HG02642 (cell line): ENCODE measurements around the gene NPFF.
"Not testable (repeated sequence)": the region's sequence is repeated elsewhere in the genome, so short reads cannot be mapped to it uniquely, and the experiment has no call there.

Experiments used
- ATAC-seq: cut with Tn5 transposase; IDR thresholded peaks from one replicate; pipeline ENCODE4 v1.9.1; 2021; ENCODE audit warnings: mild to moderate bottlenecking; ENCODE audit not compliant: unreplicated experiment, poor library complexity

NPFF gene

DNA sequence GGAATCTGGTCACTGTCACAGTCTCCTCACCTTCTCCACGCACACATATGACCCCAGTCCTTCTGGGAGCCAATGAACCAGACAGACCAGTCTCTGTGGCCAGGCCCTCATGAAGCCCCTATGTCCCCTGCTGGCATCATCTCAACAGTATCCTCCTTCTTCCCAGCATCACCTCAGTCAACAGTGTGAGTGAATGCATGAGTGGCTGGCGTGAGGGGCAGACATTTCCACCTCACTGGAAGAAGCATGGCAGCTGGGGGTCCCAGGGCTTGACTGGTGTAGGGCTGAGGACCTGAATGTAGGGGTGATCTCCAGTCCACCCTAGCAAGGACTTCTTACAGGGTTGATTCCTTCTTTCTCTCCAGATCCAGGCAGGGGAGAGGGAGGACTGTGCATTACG lies 9.8 kb downstream of the NPFF start:
- no peak for ATAC-seq

DNA sequence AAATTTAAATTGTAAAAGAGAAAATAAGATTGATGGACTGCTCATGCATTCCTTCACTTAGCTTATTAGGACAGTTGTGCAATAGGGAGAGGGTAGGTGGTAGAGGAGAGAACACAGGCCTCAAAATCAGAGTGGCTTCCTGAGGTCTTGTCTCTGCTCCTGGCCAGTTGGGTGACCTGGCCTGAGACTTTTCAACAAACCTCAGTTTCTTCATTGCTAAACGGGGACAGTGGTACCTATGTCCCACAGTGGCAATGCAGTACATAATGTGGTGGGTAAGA lies 10.6 kb downstream of the NPFF start:
- ATAC-seq: no peak

DNA sequence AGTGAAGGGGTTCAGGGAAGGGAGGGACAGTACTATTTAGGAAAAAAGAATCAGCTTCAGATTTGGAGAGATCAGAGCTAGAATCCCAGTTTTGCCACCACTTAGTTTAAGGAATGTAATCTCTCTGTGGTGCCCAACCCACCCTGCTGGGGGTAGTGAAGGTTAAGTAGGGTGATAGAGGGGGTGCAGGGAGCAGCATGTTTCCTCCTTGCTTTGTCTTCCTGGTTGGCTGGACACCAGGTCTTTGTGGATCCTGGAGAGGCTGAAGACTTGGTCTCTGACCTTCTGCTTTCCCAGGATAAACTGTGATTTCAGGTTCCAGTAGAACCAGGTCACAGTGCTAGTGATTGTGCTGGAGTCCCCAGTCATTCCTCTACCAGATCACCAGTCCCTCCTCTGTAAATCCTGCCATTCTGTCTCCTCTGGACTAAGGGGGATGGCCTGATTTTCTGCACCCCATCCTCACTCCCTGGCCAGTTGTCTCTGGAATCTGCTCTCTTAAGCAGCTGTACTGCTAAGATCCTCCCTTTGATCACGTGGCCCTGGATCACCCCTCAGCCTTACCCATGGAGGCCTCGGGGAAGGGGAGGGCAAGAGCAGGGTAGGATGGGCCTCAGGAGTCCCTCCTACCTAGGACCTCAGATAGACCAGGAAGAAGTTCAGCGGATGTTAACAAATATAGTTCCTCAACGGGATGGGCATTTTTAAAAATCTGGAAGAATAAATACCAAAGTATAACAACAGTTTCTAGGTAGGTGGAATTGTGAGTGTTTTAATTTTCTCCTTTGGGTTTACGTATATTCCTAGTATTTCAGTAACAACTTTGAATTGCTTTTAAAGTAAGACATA lies 11.2 kb downstream of the NPFF start:
- no peak for ATAC-seq

DNA sequence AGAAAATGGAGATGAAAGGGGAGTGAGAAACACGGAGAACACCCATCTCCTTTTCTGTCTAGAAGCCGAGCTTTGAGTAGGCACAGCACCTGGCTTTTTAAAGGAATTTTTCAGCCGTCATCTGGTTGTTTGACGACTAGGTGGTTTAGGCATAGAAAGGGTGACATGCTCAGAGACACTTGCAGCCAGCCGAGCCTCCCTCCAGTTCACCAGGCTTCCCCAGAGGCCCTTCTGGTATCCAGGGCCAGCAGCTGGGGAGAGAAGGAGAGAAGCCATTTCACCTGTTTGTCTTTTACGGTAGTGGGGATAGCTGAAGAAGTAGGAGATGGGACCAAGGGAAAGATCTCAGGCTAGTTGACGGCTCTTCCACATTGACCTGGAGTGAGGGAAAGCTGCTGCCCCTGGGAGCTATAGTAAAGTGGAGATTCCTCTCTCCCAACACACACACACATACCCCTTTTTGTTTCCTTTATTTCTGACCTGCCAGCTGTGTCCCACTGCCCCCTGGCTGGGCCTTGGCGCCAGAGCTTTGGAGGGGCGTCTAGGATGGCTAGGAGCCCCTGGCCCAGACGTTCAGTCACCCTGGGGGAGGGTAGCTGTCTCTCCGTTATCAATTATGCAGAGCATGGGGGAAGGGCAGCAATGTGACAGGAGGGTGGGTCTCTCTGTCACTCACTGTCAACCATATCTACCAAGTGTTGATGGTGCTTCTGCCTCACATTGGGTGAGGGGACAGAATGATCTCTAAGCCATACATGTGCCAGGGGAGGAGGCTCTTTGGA lies 13.5 kb downstream of the NPFF start:
- no peak for ATAC-seq

DNA sequence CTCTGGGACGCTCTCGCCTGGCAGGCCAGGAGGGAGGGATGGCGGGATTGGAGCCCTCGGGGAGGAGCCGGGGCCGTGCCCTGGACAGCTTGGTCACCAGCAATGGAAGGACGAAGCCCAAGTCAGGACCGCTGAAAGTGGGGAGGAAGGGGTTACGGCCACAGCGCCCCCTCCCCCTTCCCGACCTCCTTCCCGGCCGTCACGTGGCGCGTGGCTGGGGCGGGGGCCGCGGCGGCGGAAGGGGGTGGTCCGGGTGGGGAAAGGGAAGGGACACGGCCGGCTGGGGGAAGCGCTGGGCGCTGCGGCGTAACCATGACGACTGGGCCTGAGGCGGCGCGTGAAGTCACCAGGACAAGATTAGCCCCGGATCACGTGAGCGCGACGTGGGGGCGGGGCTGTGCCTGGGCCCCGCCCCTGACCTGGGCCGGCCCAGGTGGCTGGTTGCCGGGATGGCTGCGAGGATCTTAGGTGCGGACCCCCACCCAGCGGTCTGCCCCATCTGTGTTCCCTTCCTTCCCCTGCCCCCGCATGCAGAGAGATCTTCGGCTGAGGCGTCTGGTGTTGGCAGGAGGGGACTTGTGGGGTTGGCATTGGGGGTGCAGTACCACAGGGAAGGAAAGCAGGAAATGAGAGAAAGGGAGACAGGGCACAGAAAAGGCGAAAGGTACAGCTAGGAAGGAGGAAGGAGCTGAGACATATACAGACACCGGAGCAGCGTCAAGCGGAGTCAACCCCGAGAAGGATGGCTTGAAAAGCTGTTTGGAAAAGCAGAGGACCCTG lies 14.3 kb downstream of the NPFF start:
- ATAC-seq: peak; percentile 96

DNA sequence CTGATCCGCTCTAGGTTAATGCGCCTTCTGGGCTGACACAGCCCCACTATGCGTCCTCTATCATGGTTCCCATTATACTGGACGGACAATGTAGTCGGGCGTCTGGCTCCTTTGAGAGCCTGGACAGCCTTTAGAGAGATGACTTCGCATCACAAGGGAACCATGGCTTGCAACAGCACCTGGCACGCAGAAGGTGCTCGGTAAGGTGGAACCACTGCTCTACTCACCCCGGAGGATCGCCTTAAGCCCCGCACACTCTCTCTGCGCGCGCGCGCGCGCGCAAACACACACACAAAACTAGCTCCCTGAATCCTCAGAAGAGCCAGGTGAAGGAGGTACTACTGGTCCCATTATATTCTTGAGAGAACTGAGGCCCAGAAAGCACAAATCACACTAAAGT lies 15.1 kb downstream of the NPFF start:
- ATAC-seq: no peak

DNA sequence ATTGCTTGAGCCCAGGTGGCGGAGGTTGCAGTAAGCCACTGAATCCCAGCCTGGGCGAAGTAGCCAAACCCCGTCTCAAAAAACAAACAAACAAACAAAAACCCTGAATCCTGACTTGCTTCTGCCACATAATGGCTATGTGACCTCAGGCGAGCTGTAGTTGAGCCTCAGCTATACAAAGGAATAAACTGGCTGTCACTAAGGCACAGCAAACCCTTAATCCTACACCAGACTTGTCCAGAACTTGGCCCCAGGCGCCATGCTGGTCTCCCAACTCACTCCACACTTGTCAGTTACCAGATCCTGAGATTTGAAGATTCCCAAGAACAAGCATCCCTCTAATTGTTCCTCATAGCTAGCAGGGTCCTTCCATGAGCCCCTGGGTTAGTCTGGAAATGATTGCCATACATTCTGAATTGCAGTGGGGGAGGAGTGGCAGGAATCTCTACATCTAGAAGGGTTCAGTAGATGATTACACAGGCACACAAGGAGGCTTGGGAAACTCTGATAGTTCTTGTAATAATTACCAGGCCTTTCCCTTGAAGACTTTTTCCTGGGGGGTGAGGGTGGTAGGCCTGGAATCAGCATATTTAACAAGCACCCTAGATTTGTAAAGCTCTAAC lies 17.9 kb downstream of the NPFF start:
- no peak for ATAC-seq

DNA sequence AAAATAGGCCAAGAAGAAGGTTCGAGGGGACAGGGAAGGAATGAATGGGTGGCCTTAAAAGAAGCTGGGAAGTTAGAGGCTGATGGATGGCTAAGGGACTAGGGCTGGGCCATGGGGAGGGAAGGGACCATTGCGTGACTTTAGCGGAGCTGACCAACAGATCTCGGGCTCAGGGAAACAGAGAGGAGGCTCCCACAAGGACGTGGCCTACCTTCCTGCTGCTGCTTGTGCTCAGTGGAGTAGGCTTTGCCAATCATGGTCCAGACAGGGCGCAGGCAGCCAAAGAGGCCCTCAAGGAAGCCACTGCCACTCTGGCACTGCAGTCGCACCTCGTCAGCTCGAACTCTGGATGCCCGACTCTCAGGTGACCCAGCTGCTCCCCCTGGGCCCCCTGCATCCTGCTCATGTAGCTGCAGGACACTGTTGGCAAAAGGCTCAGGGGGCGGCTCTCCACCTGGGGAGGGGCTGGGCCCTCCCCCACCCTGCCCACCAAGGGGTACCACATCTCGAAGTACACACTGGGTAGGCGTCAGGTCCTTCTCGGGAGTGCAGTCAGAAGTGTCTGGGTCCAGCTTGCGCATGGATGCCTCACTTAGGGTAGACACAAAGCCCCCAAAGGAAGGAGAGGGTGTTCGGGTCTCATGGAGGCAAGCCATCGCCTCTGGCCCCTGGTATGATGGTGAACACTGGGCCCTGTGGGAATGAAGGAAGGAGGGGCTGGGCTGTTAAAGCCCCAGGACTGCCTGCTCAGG lies 20.4 kb downstream of the NPFF start:
- no peak for ATAC-seq

DNA sequence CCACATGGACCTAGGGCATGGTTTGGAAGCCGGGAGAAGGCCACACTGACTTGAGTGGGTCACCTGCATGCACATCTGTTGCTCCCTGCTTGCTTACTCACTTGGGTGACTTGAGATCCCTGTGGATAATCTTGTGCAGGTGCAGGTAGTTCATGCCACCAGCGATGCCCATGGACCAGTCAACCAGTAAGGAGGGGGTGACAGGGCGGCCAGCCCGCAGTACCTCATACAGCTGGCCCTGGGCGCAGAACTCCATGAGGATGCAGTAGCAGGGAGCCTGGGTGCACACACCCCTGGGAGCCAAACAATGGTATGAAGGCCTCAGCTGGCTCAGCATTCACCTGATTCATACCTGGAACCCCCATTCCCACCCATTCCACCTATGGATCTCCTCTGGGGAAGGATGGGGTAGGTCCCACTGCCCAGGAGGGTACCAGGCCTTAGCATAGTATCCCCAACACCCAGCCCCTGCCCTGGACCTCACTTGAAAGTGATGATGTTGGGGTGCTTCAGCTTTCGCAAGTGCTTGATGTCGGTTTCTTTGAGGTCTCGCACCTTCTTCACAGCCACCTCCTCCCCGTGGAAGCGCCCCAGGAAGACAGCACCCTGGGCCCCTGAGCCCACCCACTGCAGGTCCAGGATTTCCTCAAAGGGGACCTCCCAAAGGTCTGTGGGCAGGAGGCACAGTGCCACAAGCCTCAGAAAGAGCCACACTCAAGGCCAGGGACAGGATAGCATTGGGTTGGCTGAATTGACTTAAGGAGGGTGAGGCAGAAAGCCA lies 21.1 kb downstream of the NPFF start:
- ATAC-seq: no peak

DNA sequence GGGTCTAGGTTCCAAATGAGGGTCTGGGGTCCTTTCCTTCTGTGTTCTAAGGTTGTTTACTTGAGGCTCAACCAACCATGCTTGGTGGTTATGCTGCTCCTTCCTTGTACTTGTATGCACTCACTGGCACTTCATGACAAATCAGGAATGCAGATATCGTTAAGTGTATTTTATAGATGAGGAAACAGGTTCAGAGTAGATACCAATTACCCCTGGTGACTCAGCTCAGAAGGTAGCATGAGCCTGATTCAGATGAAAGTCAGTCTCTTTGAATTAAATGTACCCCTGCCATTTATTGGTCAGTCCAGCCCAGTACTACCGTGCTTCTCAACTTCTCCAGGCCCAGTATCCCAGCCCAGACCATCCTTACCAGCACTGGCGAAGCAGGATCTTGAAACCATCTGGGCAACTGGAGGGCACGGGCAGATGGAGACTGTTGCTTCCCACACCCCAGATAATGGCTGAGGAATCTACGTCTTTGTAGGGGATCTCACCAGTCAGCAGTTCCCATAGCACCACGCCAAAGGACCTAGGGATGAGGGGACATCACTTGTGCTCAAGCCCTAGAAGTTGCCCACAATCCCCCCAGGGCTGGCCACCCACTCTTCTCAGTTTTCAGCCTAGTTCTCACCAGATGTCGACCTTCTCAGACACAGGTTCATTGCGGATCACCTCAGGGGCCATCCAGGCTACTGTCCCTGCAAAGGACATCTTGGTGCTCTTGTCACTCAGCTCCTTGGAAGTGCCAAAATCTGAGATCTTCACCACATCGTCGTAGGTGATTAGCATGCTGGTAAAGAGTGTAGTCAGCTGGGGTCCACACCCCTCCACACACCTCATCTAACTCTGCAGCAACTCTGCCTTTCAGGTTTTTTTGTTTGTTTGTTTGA lies 22.4 kb downstream of the NPFF start:
- no peak for ATAC-seq

DNA sequence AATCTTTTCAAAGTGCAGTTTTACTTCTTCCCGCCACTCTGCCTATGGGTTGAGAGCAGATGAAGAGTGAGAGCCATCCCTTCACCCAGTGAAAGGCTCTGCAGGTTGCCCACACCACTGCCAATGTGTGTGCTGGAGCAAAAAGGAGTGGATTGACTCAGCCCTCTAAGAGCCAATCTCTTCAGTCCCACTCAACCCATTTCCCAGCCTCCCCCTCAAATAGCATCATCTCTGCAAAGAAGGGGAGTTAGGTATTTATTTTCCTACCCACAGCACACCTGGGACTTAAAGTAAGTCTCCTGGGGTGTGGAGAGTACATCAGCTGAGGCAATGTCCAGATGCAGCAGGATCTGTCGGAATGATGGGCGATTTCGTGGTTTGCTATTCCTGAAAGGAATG lies 23.3 kb downstream of the NPFF start:
- no peak for ATAC-seq

DNA sequence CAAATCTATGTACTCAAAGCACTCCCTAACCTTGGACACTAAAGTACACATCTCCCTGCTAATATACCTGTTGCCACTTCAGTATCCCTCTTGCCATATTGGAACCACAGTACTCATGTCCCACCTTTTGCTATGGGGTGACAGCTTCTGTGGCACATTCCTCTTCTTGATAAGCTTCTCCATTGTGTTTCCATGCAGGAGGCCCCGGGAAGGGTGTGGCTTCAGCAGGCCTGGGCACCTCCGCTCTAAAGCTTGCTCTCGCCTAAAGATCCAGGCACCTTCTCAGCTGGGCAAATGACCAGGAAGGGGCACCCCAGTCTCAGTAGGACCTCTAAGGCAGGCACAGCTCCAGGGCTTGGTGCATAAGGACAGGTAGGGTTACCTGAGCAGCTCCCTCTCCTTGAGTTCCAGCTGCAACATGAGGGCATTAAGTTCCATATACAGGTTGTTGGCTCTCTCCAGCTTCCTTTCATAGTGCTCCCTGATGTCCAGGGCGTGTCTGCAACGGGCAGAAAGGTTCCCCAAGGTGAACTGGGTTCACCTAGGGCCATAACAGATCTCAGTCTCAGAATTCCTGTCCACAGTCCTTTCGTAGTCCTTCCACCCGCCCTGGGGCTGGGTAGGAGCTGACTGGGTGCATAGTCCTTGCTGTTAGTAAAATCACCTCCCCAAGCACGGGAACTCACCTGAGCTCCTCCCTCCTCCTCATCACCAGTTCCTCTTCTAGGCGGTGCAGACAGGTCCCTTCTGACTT lies 23.9 kb downstream of the NPFF start:
- ATAC-seq: no peak

DNA sequence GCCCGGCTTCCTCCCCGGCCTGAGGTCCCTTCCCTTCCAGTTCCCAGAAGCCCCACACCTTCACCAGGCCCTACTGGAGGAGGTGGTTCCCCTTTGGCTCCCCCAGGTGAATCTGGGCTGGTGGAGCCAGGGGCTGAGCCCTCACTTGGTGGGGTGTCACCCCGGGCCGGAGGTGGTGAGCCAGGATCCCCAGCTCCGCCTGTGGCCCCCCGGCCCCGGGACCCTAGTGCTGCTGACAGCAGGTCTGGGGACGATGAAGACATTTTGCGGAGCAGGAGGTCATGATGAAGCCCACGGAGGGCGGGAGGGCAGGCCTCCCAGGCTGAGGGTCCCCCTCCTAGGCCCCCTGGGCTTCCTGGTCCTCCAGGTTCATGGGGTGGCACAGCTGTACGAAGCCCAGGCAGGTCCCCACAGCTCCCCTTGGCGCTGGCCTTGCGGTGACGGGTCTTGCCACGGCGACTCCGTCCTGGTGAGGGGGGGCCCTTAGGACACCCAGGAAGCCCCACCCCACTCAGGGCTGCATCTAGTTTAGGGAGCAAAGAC lies 24.6 kb downstream of the NPFF start:
- no peak for ATAC-seq

DNA sequence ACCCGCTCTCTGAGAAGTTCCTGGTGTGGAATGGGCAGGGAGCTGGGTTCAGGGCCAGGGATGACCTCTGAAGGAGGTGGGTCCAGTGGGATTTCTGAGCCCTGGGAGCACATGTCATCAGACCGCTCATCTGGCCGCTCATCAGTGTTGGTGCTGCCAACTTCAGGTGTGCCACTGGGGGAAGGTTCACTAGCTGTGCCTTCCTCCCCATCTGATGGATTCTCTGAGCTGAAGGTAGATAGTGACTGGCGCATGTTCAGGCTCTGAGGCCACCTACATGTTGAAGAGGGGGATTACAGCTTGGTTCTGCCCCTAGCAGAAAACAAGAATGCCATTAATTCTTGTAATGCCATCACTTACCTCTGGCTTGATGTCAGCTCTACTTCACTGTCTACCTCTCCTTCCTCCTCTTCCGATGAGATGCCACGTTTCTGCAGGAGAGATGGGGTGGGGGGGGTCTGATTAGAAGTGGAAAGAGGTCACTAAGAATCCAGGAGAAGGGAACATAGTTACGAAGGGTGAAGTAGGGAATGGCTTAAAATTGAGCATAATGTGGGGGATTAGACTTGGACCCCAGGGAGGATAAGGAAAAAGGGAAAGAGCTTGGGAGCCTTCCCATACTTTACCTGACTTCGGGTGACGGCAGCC lies 25.2 kb downstream of the NPFF start:
- ATAC-seq: no peak

DNA sequence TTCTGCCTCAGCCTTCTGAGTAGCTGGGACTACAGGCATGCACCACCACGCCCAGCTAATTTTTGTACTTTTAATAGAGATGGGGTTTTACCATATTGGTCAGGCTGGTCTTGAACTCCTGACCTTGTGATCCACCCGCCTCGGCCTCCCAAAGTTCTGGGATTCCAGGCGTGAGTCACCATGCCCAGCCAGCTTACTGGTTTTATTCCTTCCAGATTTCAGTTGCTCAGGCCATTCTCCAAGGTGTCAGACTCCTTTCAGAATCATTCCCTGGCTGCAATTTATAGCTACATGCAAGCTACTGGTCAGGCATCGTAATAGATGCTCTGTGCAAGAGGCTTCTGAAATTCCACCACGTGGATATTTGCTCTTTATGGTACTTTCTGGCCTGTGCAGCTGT lies 25.8 kb downstream of the NPFF start:
- not testable (repeated sequence) for ATAC-seq

DNA sequence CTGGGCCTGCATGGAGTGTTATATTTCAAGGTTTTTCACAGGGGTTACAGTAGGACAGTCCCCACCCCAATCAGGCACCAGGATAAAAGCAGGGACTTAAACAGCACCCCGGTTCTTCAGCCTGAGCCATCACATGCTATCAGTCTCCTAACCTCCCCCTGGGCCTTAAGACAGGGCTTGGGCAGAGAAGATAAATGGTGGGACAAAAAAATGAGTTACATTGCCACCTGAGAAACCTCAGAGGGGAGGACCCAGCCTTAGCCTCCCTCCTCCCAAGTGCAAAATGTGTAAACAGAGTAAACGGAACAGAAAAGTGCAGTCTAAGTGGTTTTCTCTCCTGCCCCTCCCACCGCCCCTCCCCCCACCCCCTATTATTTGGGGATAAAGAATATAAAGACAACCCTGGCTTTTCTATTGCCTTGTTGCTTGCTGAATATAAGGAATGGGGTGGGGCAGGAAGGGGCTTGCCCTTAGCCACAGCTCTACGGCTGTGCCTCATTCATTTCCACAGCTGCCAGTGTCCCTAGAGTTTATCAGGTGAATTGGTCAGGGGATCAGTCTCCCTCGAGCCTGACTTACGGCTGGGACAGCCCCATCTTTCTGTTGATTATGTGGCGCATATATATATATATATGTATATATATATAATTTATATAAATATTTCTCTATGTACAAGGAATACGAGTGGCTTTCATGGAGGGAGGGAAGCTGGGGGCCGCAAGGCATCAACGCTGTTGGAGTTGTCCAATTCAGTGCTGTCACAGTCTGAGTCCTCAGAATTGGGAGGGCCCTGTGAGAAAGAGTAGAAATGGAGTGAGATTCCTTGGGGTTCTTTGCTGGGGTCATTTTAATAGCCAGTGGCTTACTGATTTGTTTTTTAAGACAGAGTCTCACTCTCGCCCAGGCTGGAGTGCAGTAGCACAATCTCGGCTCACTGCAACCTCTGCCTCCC lies 26.5 kb downstream of the NPFF start:
- no peak for ATAC-seq
